Neural progenitor cell (in vitro differentiated cells): ENCODE data around the gene TBCD.

Experiments used
- EZH2 ChIP-seq: fragments of 200-600 bp; sonication (generic); IDR thresholded peaks from 2 replicates; pipeline ENCODE4 v1.6.1; 2017; ENCODE audit warnings: antibody characterized with exemption, mild to moderate bottlenecking, moderate library complexity
- TF ChIP-seq, protein P1 (sequence below): fragments of 200-600 bp; sonication (generic); IDR thresholded peaks from 2 replicates; pipeline ENCODE4 v1.5.1; 2017; ENCODE audit warnings: antibody characterized with exemption, mild to moderate bottlenecking

DNA sequence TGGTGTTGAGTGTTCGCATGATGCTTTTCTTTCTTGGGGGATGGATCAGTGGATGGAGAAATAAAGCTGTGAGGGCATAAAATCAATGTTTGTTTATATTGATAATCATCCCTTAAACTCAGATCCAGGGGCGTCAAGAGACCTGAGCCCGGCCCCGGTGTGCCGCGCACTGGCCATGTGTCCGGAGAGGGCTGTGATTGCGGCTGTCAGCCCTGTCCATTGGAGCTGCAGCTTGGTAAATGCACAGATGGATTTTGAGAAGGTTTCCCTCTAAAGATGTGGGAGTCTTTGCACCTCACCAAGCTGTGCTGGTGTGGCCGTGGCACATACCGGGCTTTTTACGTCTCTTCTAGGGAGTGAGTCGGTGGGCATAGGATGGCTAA, 109.5 kb downstream of the TBCD start:
- TF ChIP-seq, protein P1, sequence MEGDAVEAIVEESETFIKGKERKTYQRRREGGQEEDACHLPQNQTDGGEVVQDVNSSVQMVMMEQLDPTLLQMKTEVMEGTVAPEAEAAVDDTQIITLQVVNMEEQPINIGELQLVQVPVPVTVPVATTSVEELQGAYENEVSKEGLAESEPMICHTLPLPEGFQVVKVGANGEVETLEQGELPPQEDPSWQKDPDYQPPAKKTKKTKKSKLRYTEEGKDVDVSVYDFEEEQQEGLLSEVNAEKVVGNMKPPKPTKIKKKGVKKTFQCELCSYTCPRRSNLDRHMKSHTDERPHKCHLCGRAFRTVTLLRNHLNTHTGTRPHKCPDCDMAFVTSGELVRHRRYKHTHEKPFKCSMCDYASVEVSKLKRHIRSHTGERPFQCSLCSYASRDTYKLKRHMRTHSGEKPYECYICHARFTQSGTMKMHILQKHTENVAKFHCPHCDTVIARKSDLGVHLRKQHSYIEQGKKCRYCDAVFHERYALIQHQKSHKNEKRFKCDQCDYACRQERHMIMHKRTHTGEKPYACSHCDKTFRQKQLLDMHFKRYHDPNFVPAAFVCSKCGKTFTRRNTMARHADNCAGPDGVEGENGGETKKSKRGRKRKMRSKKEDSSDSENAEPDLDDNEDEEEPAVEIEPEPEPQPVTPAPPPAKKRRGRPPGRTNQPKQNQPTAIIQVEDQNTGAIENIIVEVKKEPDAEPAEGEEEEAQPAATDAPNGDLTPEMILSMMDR, result no peak
- TF ChIP-seq EZH2, result no peak
